Neural progenitor cell (in vitro differentiated cells): ENCODE results near the gene MMRN2. TPM values are rescaled to one million over a fixed set of nuclear protein-coding genes. Genes with fewer than 3 reads are reported as not detected.
A peak's percentile ranks its signal among the peaks of the same experiment; 100 is the strongest.

Experiments
- DNase-seq: peaks from one replicate; pipeline ENCODE4 v3.0.0-alpha.2; 2016; ENCODE audit warnings: low spot score
- H2AFZ ChIP-seq: fragments of 200-600 bp; sonication (generic); replicated peaks from 2 replicates; pipeline ENCODE4 v1.6.1; 2016; ENCODE audit warnings: antibody characterized with exemption
- H3F3A ChIP-seq: fragments of 200-600 bp; sonication (generic); 2 replicates; pipeline ENCODE4 v1.6.1; 2016; ENCODE audit warnings: antibody characterized with exemption, low read depth
- H3K27ac ChIP-seq: fragments of 200-600 bp; sonication (generic); 2 replicates; pipeline ENCODE4 v1.5.1; 2016; ENCODE audit warnings: mild to moderate bottlenecking
- H3K27me3 ChIP-seq: fragments of 200-600 bp; sonication (generic); 2 replicates; pipeline ENCODE4 v1.6.1; 2016; ENCODE audit warnings: mild to moderate bottlenecking, moderate library complexity
- H3K36me3 ChIP-seq: fragments of 200-600 bp; sonication (generic); 2 replicates; pipeline ENCODE4 v1.5.1; 2016
- H3K4me1 ChIP-seq: fragments of 200-600 bp; sonication (generic); 2 replicates; pipeline ENCODE4 v1.6.1; 2016; ENCODE audit warnings: mixed run types
- H3K4me2 ChIP-seq: fragments of 200-600 bp; sonication (generic); 2 replicates; pipeline ENCODE4 v1.6.1; 2016
- H3K4me3 ChIP-seq: fragments of 200-600 bp; sonication (generic); 2 replicates; pipeline ENCODE4 v1.5.1; 2016
- H3K79me2 ChIP-seq: fragments of 200-600 bp; sonication (generic); 2 replicates; pipeline ENCODE4 v1.6.1; 2016; ENCODE audit warnings: low read depth
- H3K9ac ChIP-seq: fragments of 200-600 bp; sonication (generic); 2 replicates; pipeline ENCODE4 v1.6.1; 2016
- H3K9me3 ChIP-seq: fragments of 200-600 bp; sonication (generic); 2 replicates; pipeline ENCODE4 v1.5.1; 2016; ENCODE audit warnings: low read depth
- H4K20me1 ChIP-seq: fragments of 200-600 bp; sonication (generic); 2 replicates; pipeline ENCODE4 v1.6.1; 2016; ENCODE audit warnings: low read depth
- H3K27ac Mint-ChIP-seq: 3 replicates; pipeline ENCODE4 v1.8.0; 2021; ENCODE audit warnings: mixed read lengths
- H3K27me3 Mint-ChIP-seq: 2 replicates; pipeline ENCODE4 v1.8.0; 2022; ENCODE audit warnings: low read depth, mild to moderate bottlenecking, inconsistent platforms, moderate library complexity, mixed read lengths; ENCODE audit not compliant: insufficient read depth
- H3K36me3 Mint-ChIP-seq: 3 replicates; pipeline ENCODE4 v1.8.0; 2021; ENCODE audit warnings: mixed read lengths
- H3K4me1 Mint-ChIP-seq: 3 replicates; pipeline ENCODE4 v1.8.0; 2021; ENCODE audit warnings: mixed read lengths
- H3K4me3 Mint-ChIP-seq: 3 replicates; pipeline ENCODE4 v1.8.0; 2021; ENCODE audit warnings: mild to moderate bottlenecking, moderate library complexity, mixed read lengths
- H3K9me3 Mint-ChIP-seq: 3 replicates; pipeline ENCODE4 v1.8.0; 2020; ENCODE audit warnings: mixed read lengths
- EZH2 ChIP-seq: fragments of 200-600 bp; sonication (generic); IDR thresholded peaks from 2 replicates; pipeline ENCODE4 v1.6.1; 2017; ENCODE audit warnings: antibody characterized with exemption, mild to moderate bottlenecking, moderate library complexity
- EZH2phosphoT487 ChIP-seq: fragments of 200-600 bp; sonication (generic); IDR thresholded peaks from 2 replicates; pipeline ENCODE4 v1.6.1; 2017; ENCODE audit warnings: antibody characterized with exemption
- total RNA-seq: library from RNA; depleted of rRNA; stranded (reverse); fragments of >200 nt; gene quantifications from 2 replicates; pipeline ENCODE4 v1.2.3, GENCODE V29; 2015; ENCODE audit warnings: low replicate concordance
- TF ChIP-seq, protein P1 (sequence below): fragments of 200-600 bp; sonication (generic); IDR thresholded peaks from 2 replicates; pipeline ENCODE4 v1.5.1; 2017; ENCODE audit warnings: antibody characterized with exemption, mild to moderate bottlenecking

MMRN2 gene
- total RNA-seq, 1 donor from 2014 or later = 0.28 TPM

DNA sequence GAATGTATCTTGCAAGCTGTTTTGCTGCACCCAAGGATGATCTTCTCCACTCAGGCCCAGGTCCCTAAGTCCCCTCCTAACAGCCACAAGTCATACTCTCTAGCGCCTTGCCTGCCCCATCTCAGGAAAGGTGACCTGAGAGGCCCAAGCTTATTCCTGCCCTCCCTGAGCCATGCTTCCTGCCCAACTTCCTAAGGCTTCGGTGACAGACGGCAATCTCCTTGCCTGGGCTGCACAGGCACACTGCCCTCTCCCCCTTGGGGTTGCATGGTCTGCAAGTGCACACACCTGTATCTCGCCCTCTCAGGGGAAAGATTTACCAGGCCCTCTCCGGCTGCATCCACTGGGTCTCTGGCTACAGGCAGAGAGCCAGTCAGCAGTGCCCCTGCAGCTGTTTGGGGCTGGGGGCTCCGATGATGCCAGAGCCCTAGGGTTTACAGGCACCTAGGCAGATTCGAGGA, 10.1 kb upstream of the MMRN2 start:
- Histone ChIP-seq H3K9ac (no peak overlapping the region), H3K4me1 (peaks cover 35% of the 10 kb centered on the region), H3K79me2 (no peaks in the 10 kb centered on the region), H3K9me3 (no peaks in the 10 kb centered on the region), H3K27me3 (peaks cover 18% of the 10 kb centered on the region), H3K27ac (no peak overlapping the region), H3K36me3 (no peaks in the 10 kb centered on the region), H3K4me3 (no peak overlapping the region), H2AFZ (no peak overlapping the region), H4K20me1 (no peaks in the 10 kb centered on the region), H3F3A (peaks cover 31% of the 10 kb centered on the region), H3K4me2 (no peak overlapping the region)
- no peak for DNase-seq
- no peak for TF ChIP-seq EZH2
- TF ChIP-seq, protein P1, sequence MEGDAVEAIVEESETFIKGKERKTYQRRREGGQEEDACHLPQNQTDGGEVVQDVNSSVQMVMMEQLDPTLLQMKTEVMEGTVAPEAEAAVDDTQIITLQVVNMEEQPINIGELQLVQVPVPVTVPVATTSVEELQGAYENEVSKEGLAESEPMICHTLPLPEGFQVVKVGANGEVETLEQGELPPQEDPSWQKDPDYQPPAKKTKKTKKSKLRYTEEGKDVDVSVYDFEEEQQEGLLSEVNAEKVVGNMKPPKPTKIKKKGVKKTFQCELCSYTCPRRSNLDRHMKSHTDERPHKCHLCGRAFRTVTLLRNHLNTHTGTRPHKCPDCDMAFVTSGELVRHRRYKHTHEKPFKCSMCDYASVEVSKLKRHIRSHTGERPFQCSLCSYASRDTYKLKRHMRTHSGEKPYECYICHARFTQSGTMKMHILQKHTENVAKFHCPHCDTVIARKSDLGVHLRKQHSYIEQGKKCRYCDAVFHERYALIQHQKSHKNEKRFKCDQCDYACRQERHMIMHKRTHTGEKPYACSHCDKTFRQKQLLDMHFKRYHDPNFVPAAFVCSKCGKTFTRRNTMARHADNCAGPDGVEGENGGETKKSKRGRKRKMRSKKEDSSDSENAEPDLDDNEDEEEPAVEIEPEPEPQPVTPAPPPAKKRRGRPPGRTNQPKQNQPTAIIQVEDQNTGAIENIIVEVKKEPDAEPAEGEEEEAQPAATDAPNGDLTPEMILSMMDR = no peak
- no peak for TF ChIP-seq EZH2phosphoT487
- Mint-ChIP-seq H3K27me3 (peaks cover 14% of the 10 kb centered on the region), H3K4me1 (peaks cover 38% of the 10 kb centered on the region), H3K9me3 (no peaks in the 10 kb centered on the region), H3K27ac (no peak overlapping the region), H3K4me3 (no peak overlapping the region), H3K36me3 (no peaks in the 10 kb centered on the region)

DNA sequence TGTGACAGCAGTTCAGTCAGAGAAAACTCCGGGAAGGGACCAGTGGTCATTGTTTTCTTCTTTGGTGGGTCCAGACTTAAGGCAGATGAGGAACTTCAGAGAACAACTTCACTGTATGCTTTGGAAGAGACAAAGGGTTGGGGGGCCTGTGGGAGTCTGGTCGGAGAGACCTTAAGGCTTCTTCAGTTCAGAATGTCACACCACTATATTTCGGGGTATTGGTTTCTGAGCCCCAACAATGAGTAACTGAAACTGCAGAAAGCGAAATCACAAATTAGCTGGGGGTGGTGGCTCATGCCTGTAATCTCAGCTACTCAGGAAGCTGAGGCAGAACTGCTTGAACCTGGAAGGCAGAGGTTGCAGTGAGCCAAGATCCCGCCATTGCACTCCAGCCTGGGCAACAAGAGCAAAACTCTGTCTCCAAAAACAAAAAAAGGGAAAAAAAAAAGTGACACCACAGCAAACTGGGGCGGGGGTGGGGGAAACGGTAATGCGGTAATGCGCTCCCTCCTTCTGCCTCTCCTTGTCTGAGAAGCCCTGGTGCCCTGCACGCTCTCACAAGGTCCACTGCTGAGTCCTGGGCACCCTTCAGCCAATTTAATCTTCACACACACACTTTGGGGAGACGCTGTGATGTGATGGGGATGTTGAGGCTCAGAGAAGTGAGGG, 8.7 kb upstream of the MMRN2 start:
- H3K27ac ChIP-seq = no peak overlapping the region
- H3K9ac ChIP-seq = no peak overlapping the region
- H3K79me2 ChIP-seq = no peaks in the 10 kb centered on the region
- no peak overlapping the region for H3K4me2 ChIP-seq
- peaks cover 4% of the 10 kb centered on the region for H3K27me3 ChIP-seq
- no peaks in the 10 kb centered on the region for H4K20me1 ChIP-seq
- H3K4me1 ChIP-seq = peaks cover 27% of the 10 kb centered on the region
- TF ChIP-seq EZH2 (no peak), EZH2phosphoT487 (no peak)
- TF ChIP-seq, protein P1 = no peak
- Mint-ChIP-seq H3K4me1 (peaks cover 34% of the 10 kb centered on the region), H3K9me3 (no peaks in the 10 kb centered on the region), H3K27me3 (peaks cover 4% of the 10 kb centered on the region), H3K4me3 (no peak overlapping the region), H3K36me3 (no peaks in the 10 kb centered on the region), H3K27ac (peak overlapping the region; percentile 84)
- DNase-seq = no peak
- H2AFZ ChIP-seq = peak overlapping the region; percentile 91
- H3K36me3 ChIP-seq = no peaks in the 10 kb centered on the region
- H3F3A ChIP-seq = peaks cover 18% of the 10 kb centered on the region
- no peaks in the 10 kb centered on the region for H3K9me3 ChIP-seq
- no peak overlapping the region for H3K4me3 ChIP-seq

GRCh38 chr10:86964847-86965190, 7.4 kb upstream of the MMRN2 start:
- no peak for DNase-seq

More at GRCh38 chr10:86964847-86965190, 7.4 kb upstream of the MMRN2 start:
- H3K79me2 ChIP-seq = no peaks in the 10 kb centered on the region
- no peak overlapping the region for H3K4me3 Mint-ChIP-seq
- no peak overlapping the region for H2AFZ ChIP-seq
- peaks cover 28% of the 10 kb centered on the region for H3K4me1 Mint-ChIP-seq
- no peaks in the 10 kb centered on the region for H3K27me3 ChIP-seq
- H3K9me3 ChIP-seq = no peaks in the 10 kb centered on the region
- no peaks in the 10 kb centered on the region for H3K9me3 Mint-ChIP-seq
- no peak overlapping the region for H3K27ac ChIP-seq
- peaks cover 4% of the 10 kb centered on the region for H3K27me3 Mint-ChIP-seq
- H4K20me1 ChIP-seq = no peaks in the 10 kb centered on the region
- H3K27ac Mint-ChIP-seq = peak overlapping the region; percentile 44
- H3K36me3 ChIP-seq = no peaks in the 10 kb centered on the region
- no peaks in the 10 kb centered on the region for H3K36me3 Mint-ChIP-seq
- no peak overlapping the region for H3K4me2 ChIP-seq
- peaks cover 8% of the 10 kb centered on the region for H3F3A ChIP-seq
- H3K4me3 ChIP-seq = no peak overlapping the region
- H3K9ac ChIP-seq = no peak overlapping the region
- peaks cover 15% of the 10 kb centered on the region for H3K4me1 ChIP-seq
- no peak for TF ChIP-seq EZH2phosphoT487
- TF ChIP-seq, protein P1 = no peak
- TF ChIP-seq EZH2 = no peak
